ENCODE data around the gene CDC42EP3. TPM values are rescaled to one million over a fixed set of nuclear protein-coding genes. Genes with fewer than 3 reads are reported as not detected.

The CDC42EP3 gene
- 22.2 and 33.2 TPM in 2 replicates for total RNA-seq

GRCh38 chr2:37671009-37671815 lies at the start of gene CDC42EP3:
Gene CDC42EP3 (minus strand): TSS chr2:37671642. CDS start chr2:37646587, 25,055 bp downstream.
- no peak for DNase-seq (ENCODE audit: low read depth)

- DNase-seq (ENCODE audit: low read depth): no peak
Observed at GRCh38 chr2:37721201-37721560, 49.7 kb upstream of the CDC42EP3 start.

GRCh38 chr2:37720533-37721200 lies 49.2 kb upstream of the CDC42EP3 start:
- DNase-seq (ENCODE audit: low read depth): peak; percentile 14

- no peak for DNase-seq (ENCODE audit: low read depth)
Observed at GRCh38 chr2:37718515-37719161, 47.2 kb upstream of the CDC42EP3 start.

GRCh38 chr2:37713258-37713700 lies 41.8 kb upstream of the CDC42EP3 start:
- DNase-seq (ENCODE audit: low read depth): peak; percentile 81

GRCh38 chr2:37711831-37712230 lies 40.4 kb upstream of the CDC42EP3 start:
- peak; percentile 11 for DNase-seq (ENCODE audit: low read depth)

- peak; percentile 96 for DNase-seq (ENCODE audit: low read depth)
Observed at GRCh38 chr2:37711308-37711731, 39.9 kb upstream of the CDC42EP3 start.

GRCh38 chr2:37709111-37709510 lies 37.7 kb upstream of the CDC42EP3 start:
- no peak for DNase-seq (ENCODE audit: low read depth)

GRCh38 chr2:37708146-37708545 lies 36.7 kb upstream of the CDC42EP3 start:
- DNase-seq (ENCODE audit: low read depth): no peak

- no peak for DNase-seq (ENCODE audit: low read depth)
Observed at GRCh38 chr2:37707393-37707792, 36.0 kb upstream of the CDC42EP3 start.

GRCh38 chr2:37706334-37707183 lies 35.1 kb upstream of the CDC42EP3 start:
- no peak for DNase-seq (ENCODE audit: low read depth)

- no peak for DNase-seq (ENCODE audit: low read depth)
Observed at GRCh38 chr2:37705191-37705590, 33.7 kb upstream of the CDC42EP3 start.

GRCh38 chr2:37698931-37699481 lies 27.6 kb upstream of the CDC42EP3 start:
- DNase-seq (ENCODE audit: low read depth): peak; percentile 94

- no peak for DNase-seq (ENCODE audit: low read depth)
Observed at GRCh38 chr2:37695336-37695735, 23.9 kb upstream of the CDC42EP3 start.

- no peak for DNase-seq (ENCODE audit: low read depth)
Observed at GRCh38 chr2:37692711-37693110, 21.3 kb upstream of the CDC42EP3 start.

GRCh38 chr2:37689751-37690150 lies 18.3 kb upstream of the CDC42EP3 start:
- no peak for DNase-seq (ENCODE audit: low read depth)

GRCh38 chr2:37688771-37689468 lies 17.5 kb upstream of the CDC42EP3 start:
- DNase-seq (ENCODE audit: low read depth): peak; percentile 95

- DNase-seq (ENCODE audit: low read depth): no peak
Observed at GRCh38 chr2:37686792-37687526, 15.5 kb upstream of the CDC42EP3 start.

- no peak for DNase-seq (ENCODE audit: low read depth)
Observed at GRCh38 chr2:37684809-37685208, 13.4 kb upstream of the CDC42EP3 start.

All from renal cortical epithelial cell (primary cell).